ENCODE data around the gene SLC36A2.

The SLC36A2 gene

DNA sequence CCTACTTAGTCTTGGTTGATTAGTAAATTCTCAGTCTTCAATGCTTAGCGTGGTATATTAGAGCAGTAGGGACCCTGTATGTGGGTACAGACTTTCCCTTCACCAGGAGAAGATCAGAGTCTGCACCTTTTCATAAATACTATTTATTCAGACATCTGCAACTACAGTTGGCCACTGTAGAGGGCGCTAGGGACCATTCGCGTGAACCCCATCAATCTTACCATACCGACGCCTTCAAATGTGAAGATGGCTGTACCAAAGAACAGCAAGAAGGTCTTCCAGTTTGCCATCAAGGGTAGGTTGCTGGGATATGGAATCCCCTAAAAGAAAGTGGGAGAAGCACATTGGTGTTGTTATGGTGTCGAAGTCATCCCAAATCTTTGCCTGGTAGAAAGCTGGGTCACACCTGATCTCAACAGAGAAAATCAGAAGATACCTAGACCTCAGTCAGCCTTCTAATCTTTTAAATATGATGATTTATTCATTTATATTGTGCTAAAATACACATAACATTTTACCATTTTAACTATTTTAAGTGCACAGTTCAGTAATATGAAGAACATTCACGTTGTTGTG is 62.9 kb downstream of the SLC36A2 start:
- DNase-seq (ENCODE audit: low read depth, low spot score), result no peak

GRCh38 chr5:151283120-151283825 is 64.1 kb downstream of the SLC36A2 start:
- DNase-seq (ENCODE audit: low read depth, low spot score), result no peak

DNA sequence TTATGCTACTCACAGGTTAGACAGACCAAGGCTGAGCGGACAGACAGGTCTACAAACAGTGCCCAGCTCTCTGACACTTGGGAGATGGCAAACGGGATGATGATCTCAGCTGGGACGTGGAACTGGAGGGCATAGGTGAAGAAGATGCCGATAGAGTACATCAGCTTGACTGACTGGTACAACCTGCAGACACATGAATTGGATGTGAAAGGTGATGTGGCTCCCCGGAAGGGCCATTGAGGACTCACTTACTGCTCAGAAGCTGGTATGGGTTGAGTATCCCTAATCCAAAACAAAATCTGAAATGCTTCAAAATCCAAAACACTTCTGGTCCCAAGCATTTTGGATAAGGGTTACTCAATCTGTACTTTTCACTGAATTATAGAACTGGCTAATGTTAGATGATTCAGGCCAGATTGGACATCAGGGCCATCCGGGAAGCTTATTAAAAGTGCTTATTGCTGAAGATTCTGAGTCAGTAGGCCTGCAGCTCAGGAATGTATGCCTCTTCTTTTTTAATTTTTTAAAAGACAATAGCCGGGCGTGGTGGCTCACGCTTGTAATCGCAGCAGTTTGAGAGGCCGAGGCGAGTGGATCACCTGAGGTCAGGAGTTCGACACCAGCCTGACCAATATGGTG is 66.2 kb downstream of the SLC36A2 start:
- DNase-seq (ENCODE audit: low read depth, low spot score), result no peak

DNA sequence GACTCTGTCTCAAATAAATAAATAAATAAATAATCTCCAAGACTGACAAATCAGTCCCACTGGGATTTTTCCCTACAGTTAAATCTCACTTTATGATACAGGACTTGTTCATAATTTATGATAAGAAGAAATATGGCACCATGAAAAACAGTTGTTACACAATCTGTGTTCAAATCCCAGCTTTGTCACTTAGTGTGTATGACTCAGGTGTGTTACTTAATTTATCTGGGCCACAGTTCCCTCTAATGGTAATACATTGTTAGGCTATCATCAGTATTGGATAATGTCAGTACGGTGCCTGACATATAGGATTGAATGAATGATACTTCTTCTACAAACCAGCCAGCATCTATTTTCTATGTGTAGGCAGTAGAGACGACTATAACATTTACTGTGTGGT is 66.9 kb downstream of the SLC36A2 start:
- no peak for DNase-seq (ENCODE audit: low read depth, low spot score)

- no peak for DNase-seq (ENCODE audit: low read depth, low spot score)
Observed at GRCh38 chr5:151278845-151279244, 68.5 kb downstream of the SLC36A2 start.

GRCh38 chr5:151275803-151276202 is 71.6 kb downstream of the SLC36A2 start:
- DNase-seq (ENCODE audit: low read depth, low spot score), result no peak

DNA sequence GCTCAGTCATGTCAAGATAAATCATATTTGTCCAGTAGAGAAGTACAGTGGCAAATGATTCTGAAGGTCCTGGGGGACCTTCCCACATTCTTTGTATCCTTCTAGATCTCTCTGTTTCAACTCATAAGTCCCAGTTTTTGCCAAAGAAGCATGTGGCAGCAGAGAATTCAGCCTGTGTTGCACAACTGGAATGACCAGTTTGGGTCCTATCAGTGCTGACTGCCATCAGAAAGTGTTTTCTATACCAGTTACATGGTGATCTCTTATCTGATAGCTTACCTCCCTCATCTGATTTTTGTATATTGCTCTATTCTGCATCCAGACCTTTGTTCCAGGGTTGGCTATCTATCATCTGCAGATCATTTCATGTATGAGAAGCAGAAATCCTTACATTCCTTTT is 72.7 kb downstream of the SLC36A2 start:
- no peak for DNase-seq (ENCODE audit: low read depth, low spot score)

GRCh38 chr5:151271336-151271735 is 76.0 kb downstream of the SLC36A2 start:
- no peak for DNase-seq (ENCODE audit: low read depth, low spot score)

GRCh38 chr5:151270599-151270998 is 76.8 kb downstream of the SLC36A2 start:
- no peak for DNase-seq (ENCODE audit: low read depth, low spot score)

DNA sequence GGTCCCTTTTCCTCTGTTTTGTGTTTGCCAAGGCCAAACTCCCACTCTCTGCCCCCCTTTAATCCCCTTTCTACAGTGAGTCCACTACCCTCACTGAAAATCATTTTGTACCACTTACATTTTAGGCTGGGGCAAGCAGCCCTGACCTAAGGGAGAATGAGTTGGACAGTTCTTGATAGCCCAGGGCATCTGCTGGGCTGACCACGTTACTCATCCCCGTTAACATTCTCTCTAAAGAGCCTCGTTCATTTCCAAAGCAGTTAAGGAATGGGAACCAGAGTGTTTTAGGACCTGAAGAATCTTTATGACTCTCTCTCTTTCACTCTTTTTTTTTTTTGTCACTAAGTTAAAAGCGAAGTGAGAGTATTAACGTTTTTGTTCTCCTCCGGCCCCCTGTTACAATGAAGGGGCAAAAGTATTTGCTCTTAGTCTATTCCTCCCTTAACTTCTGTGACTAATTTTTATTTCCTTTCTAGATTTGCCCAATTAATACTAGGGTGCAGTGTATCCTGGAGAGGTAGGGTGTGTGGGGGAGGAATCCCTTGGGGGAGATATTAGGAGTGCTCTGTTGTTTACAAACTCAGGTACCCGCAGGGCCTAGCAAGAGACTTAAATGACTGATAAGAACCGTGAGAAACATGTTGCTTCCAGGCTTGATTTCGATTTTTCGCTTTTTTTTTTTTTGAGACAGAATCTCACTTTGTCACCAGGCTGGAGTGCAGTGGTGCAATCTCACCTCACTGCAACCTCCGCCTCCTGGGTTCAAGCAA is 79.7 kb downstream of the SLC36A2 start:
- no peak for DNase-seq (ENCODE audit: low read depth, low spot score)
